SU-DHL-6 (cell line): ENCODE measurements around the gene PKHD1.

Experiments used
- EZH2phosphoT487 ChIP-seq: fragments of 200-600 bp; sonication (generic), shearing (Covaris generic); conservative IDR thresholded peaks from 2 replicates; pipeline ENCODE4 v1.6.1; 2018; ENCODE audit warnings: mild to moderate bottlenecking, antibody characterized with exemption, low read length, moderate library complexity, mixed read lengths
- TF ChIP-seq, protein P1 (sequence below): fragments of 200-600 bp; sonication (generic); IDR thresholded peaks from one replicate; pipeline ENCODE4 v1.5.1; 2017; ENCODE audit warnings: antibody characterized with exemption, mild to moderate bottlenecking, low read length, moderate library complexity; ENCODE audit not compliant: insufficient read depth, poor library complexity, severe bottlenecking

DNA sequence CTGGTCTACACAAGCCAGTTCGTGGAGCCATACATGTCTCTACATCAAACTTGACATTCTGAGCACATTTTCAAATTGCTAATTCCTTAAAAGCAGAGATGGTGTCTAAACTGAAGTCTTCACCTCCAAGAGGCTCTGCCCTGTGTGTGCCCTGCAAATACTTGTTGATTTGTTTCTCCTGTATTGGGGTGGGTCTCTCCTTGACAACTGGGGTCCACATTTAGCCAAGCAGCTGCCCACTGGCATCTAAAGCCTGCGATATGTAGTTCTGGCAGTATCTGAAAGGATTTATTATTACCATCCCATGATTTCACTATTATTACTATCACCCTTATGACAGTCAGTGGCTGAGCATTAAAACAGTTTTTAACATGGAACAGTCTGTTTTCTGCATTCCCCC, 45.9 kb upstream of the PKHD1 start:
- TF ChIP-seq, protein P1, sequence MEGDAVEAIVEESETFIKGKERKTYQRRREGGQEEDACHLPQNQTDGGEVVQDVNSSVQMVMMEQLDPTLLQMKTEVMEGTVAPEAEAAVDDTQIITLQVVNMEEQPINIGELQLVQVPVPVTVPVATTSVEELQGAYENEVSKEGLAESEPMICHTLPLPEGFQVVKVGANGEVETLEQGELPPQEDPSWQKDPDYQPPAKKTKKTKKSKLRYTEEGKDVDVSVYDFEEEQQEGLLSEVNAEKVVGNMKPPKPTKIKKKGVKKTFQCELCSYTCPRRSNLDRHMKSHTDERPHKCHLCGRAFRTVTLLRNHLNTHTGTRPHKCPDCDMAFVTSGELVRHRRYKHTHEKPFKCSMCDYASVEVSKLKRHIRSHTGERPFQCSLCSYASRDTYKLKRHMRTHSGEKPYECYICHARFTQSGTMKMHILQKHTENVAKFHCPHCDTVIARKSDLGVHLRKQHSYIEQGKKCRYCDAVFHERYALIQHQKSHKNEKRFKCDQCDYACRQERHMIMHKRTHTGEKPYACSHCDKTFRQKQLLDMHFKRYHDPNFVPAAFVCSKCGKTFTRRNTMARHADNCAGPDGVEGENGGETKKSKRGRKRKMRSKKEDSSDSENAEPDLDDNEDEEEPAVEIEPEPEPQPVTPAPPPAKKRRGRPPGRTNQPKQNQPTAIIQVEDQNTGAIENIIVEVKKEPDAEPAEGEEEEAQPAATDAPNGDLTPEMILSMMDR: no peak
- no peak for TF ChIP-seq EZH2phosphoT487
